IPS DF 19.7 (cell line): Measurements from ENCODE around the gene SECISBP2.
A peak's percentile ranks its signal among the peaks of the same experiment; 100 is the strongest.
"Not testable (repeated sequence)": the region's sequence is repeated elsewhere in the genome, so short reads cannot be mapped to it uniquely, and the experiment has no call there.

ENCODE experiments used
- DNase-seq: peaks from one replicate; pipeline ENCODE4 v3.0.0-alpha.2; 2013; ENCODE audit warnings: low read depth, low spot score

Gene SECISBP2, protein sequence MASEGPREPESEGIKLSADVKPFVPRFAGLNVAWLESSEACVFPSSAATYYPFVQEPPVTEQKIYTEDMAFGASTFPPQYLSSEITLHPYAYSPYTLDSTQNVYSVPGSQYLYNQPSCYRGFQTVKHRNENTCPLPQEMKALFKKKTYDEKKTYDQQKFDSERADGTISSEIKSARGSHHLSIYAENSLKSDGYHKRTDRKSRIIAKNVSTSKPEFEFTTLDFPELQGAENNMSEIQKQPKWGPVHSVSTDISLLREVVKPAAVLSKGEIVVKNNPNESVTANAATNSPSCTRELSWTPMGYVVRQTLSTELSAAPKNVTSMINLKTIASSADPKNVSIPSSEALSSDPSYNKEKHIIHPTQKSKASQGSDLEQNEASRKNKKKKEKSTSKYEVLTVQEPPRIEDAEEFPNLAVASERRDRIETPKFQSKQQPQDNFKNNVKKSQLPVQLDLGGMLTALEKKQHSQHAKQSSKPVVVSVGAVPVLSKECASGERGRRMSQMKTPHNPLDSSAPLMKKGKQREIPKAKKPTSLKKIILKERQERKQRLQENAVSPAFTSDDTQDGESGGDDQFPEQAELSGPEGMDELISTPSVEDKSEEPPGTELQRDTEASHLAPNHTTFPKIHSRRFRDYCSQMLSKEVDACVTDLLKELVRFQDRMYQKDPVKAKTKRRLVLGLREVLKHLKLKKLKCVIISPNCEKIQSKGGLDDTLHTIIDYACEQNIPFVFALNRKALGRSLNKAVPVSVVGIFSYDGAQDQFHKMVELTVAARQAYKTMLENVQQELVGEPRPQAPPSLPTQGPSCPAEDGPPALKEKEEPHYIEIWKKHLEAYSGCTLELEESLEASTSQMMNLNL

DNA sequence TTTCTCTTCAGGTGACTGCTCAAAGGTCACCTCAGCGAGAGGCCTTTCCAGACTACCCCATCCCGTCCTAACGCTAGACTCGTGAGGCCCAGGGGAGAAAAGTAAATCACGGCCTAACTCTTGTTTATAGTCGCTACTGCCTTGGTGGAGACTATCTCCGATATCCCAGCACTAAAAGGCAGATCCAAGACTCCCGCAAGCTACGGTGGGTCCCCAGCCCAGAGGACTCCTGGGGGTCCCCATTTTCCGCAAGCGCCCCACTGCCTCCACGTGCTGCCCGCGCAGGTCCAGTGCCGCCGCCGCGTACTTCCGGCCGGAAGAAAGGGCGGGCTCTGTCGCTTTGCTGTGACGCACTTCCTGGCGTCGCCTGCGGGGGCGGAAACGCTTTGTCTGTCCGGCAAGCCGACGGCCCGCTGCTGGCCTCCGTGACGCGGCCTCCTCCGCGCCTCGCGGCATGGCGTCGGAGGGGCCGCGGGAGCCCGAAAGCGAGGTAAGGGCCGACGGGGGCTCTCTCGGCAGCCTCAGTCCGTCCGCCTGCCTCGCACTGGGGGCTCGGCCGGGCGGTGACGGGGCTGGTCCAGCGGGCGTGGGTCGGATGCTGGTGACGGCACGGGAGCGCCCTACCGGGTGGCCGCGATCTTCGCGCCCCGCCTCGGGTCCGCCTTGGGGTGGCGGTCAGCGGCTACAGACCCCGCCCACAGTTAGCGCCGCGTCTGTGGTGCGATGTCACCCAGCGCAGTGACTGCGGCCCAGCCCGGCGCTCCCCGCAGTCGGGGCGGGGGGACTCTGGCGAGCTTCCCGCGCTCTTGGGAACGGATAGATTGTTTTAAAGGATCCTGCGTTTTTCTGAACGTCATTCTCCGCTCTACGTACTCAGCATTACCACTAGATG is at the start of gene SECISBP2:
Gene SECISBP2, plus strand, starts transcription at position 378 of the 892 bp plus-strand sequence. Its CDS starts 77 bp downstream, at position 455.
- DNase-seq: peak; percentile 73

DNA sequence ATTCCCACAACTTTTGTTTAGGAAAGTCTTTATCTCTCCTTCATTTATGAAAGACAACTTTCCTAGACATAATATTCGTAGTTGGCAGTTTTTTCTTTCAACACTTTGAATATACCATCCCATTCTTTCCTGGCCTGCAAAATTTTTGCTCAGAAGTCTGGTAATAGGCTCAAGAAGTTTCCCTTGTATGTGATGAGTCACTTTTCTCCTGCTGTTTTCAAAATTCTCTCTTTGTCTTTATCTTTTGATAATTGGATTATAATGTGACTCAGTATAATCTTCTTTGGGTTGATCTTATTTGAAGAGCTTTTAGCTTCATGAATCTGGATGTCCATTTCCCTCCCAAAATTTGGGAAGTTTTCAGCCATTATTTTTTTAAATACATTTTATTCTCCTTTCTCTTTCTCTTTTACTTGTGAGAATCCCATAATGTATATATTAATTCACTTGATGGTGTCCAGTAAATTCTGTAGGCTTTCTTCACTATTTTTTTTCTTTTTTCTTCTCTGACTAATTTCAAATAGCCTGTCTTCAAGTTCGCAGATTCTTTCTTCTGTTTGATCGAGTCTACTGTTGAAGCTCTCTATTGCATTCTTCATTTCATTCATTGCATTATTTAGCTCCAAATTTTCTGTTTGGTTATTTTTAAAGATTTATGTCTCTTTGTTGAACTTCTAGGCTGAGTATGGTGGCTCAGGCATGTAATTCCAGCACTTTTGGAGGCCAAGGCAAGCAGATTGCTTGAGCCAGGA is 44.6 kb upstream of the SECISBP2 start:
- no peak for DNase-seq

DNA sequence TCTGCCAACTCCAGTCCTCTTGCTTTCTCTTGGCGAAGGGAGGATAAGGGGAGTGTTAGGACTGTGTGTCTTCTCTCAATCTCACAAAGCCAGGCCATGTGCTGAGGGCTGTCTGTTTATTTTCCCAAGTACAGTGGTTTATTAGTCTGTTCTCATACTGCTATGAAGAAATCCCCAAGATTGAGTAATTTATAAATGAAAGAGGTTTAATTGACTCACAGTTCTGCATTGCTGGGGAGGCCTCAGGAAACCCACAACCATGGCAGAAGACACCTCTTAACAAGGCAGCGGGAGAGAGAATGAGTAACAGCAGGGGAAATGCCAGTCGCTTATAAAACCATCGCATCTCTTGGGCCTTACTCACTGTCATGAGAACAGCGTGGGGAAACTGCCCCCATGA is 43.5 kb upstream of the SECISBP2 start:
- no peak for DNase-seq

GRCh38 chr9:89276040-89276439 is 42.3 kb upstream of the SECISBP2 start:
- DNase-seq: not testable (repeated sequence)

DNA sequence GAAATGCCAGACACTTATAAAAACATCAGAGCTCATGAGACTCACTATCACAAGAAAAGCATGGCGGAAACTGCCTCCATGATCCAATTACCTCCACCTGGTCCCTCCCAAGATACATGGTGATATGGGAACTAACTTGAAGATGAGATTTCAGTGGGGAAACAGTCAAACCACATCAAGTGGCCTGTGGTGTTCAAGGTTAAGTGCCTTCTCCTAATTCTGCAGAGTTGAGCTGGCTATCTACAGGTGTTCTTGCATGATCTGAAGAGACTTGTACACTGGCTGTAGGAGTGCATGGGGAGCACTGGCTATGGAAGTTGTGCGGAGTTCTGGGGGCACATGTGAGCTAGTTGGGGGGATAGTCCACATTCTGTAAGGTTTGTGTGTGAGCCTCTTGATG is 41.3 kb upstream of the SECISBP2 start:
- no peak for DNase-seq

DNA sequence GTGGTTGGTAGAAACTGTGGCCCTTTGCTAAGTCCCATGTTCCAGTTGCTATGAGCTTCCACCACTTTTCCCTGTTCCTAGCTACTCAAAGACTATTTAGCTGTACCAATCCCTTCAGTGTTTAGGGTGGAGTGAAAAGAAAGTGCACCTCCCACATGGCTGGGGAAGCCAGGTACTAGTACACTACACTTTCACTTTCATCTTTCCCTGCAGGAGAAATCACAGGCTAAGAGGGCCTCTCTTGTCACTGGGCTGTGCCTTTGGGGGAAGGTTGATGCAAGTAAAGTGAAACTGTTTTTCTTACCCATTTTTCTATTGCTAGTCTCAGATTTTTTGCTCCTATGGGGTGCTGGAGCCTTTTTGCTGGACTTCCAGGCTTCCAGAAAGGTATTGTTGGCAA is 40.8 kb upstream of the SECISBP2 start:
- no peak for DNase-seq

- no peak for DNase-seq
These were observed 39.7 kb upstream of the SECISBP2 start for GRCh38 chr9:89278551-89278950.

GRCh38 chr9:89278997-89279739 is 39.1 kb upstream of the SECISBP2 start:
- peak; percentile 9 for DNase-seq

- no peak for DNase-seq
These were observed 37.2 kb upstream of the SECISBP2 start for GRCh38 chr9:89281106-89281505.

GRCh38 chr9:89282248-89282968 is 35.9 kb upstream of the SECISBP2 start:
- not testable (repeated sequence) for DNase-seq

DNA sequence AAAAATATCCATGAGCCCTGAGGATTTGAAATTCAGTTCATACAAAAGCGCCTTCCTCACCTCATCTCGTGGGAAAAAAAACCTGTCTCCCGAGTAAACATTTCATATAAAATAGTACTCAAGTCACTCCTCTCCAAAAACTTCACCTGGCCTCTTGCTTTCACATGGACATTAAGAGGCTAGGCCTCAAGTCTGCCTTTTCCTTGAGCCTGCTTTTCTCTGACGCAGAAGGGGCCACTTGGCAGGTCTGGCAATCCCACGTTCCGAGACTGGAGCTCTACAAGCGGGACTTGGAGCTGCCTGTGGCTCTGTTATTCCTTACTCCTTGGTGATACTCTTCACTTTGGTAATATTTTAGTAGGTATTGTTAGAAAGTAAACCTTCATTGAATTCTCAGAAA is 34.2 kb upstream of the SECISBP2 start:
- DNase-seq: no peak

DNA sequence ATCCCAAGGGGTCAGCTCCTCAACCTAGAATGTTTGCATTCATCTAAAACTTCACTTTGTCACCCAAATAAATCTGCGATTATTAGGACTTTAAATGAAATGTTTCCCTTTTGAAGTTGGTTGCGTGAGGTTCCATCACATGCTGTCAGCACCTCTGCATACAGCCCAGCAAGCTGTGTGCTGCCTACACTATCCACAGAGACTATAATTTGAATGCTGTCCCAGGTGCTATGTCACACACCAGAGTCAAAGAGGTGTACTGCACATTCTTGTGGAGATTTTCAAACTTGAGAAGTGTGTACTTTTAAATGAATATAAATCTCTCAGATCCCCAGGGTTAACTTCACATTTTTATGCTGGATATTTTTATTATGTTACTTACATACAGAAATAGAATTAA is 26.6 kb upstream of the SECISBP2 start:
- no peak for DNase-seq

- no peak for DNase-seq
These were observed 25.3 kb upstream of the SECISBP2 start for GRCh38 chr9:89293014-89293413.

GRCh38 chr9:89295400-89295799 is 22.9 kb upstream of the SECISBP2 start:
- peak; percentile 33 for DNase-seq

DNA sequence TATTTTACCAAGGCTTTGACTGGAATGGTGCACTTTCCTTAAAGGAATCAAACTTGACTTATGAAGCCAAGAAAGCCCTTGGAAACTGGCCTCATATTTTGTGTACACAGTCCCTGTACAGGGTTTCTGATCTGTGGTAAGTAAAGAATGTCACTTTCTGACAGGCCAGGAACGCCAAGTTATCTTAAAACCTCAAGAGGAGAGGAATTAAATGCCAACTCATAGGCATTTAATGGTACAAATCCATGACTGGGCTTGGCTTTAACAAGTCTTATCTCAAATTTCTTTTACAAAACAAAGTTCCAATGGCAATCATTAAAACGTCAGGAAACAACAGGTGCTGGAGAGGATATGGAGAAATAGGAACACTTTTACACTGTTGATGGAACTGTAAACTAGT is 16.3 kb upstream of the SECISBP2 start:
- DNase-seq: not testable (repeated sequence)

DNA sequence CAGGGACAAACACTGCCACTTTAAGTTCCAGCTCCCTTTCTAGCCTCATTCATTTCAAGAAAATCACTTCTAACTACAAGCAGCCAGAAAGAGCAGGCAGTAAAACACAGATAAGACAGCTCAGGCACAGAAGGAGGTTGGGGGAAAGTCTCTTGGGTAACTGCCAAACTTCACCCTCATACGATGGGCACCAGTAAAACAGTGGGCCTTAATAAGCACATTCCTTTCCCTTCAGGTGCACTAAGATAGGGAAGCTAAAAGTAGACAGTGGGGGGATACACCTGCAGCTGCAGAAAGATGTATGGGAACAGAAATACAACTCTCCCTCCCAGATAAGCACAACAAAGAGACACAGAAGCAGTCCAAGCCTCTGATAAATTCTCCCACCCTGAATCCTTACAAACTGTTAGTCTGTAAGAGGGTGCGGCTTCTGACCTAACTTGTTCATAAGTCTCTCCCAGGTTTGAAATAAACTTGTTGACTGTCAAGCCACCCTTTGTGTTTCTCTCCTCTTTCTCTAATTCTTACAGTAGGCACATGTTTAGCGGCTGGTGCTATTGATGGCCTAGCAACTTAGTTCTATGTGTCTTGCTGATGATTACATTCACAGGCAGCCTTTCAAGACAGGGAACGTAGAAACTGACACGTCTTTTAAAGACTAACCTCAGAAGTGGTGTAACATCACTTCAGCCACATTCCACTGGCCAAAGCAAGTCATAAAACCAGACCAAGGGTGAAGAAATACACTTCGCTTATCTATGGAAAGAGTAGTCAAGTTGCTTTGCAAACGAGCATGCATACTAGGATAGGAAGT is 14.1 kb upstream of the SECISBP2 start:
- DNase-seq: no peak

GRCh38 chr9:89304834-89305188 is 13.5 kb upstream of the SECISBP2 start:
- no peak for DNase-seq

GRCh38 chr9:89305868-89306267 is 12.4 kb upstream of the SECISBP2 start:
- no peak for DNase-seq

- no peak for DNase-seq
These were observed 9.1 kb upstream of the SECISBP2 start for GRCh38 chr9:89309166-89309565.
